Ovary (tissue), 9 donors: Measurements from ENCODE around the gene KRT79. TPM values are rescaled to one million over a fixed set of nuclear protein-coding genes. Genes with fewer than 3 reads are reported as not detected.

Source experiments
- DNase-seq, 5 donors: peaks; one replicate each; pipeline ENCODE4 v3.0.0-alpha.2; 2019 to 2020
- H3K27ac ChIP-seq, 2 donors: fragments of 200-600 bp; one replicate each; pipeline versions ENCODE4 v1.5.1 to v1.8.0; 2019 to 2022
- H3K27me3 ChIP-seq: fragments of 200-600 bp; one replicate; pipeline ENCODE4 v1.8.0; 2022
- H3K36me3 ChIP-seq: fragments of 200-600 bp; sonication (generic); one replicate; pipeline ENCODE4 v1.5.1; 2019
- H3K4me1 ChIP-seq: one replicate; pipeline ENCODE4 v1.8.1; 2013; ENCODE audit warnings: mild to moderate bottlenecking, moderate library complexity; ENCODE audit not compliant: insufficient read depth
- H3K4me3 ChIP-seq: fragments of 200-600 bp; sonication (generic); one replicate; pipeline ENCODE4 v1.5.1; 2017
- H3K9me3 ChIP-seq, 2 donors: fragments of 200-600 bp in 1 of 2; sonication (generic) in 1 of 2; one replicate each; pipeline versions ENCODE4 v1.5.1 to v1.8.1; 2013 to 2019; ENCODE audit warnings: mild to moderate bottlenecking in 1 of 2, moderate library complexity in 1 of 2
- CTCF ChIP-seq, 3 donors: fragments of 450-650 bp in 2 of 3; fragments of 200-600 bp in 1 of 3; IDR thresholded peaks; one replicate each; pipeline versions ENCODE4 v1.5.1 to v1.8.0; 2016 to 2022; ENCODE audit warnings: antibody characterized with exemption in 3 of 3, mild to moderate bottlenecking in 1 of 3
- EP300 ChIP-seq: sonication (generic); formaldehyde crosslinking; IDR thresholded peaks from one replicate; pipeline ENCODE4 v1.6.1; 2017; ENCODE audit warnings: antibody characterized with exemption
- POLR2A ChIP-seq: fragments of 450-650 bp; IDR thresholded peaks from one replicate; pipeline ENCODE4 v1.6.1; 2017; ENCODE audit warnings: antibody characterized with exemption, mild to moderate bottlenecking, moderate library complexity
- WGBS, 3 donors: extraction: QIAGEN DNeasy Blood & Tissue Kit in 1 of 3; methylation state at CpG; one replicate each; pipeline versions ENCODE4 v1.1.5 to v1.1.7; 2013 to 2017; 5-methylcytosine and 5-hydroxymethylcytosine counted together
- intact Hi-C, 4 donors: fragments of 100-400 bp; cut with DNase I; formaldehyde crosslinking; loops; one replicate each; pipeline versions ENCODE4 v1.11.0 to v1.15.1; 2022 to 2023
- polyA plus RNA-seq, 2 donors: library from polyadenylated mRNA; stranded (reverse); fragments of 200-250 nt in 1 of 2; fragments of 350-450 nt in 1 of 2; fragmentation: Illumina TruSeq in 1 of 2; extraction: RNeasy Lipid Tissue Mini Kit (QIAGEN cat#74804) in 1 of 2; gene quantifications; one replicate each; pipeline ENCODE4 v1.2.3, GENCODE V29; 2013 to 2014
- total RNA-seq, 7 donors: library from RNA; depleted of rRNA in 2 of 7; stranded (reverse); fragments of >200 nt in 2 of 7; fragmentation: NEBNext Ultra II Directional in 3 of 7; extraction: Animal tissue kit (Norgen Biotek cat#: 25700) in 3 of 7; gene quantifications; one replicate each; pipeline versions ENCODE4 v1.1.0 to v1.2.4, GENCODE V29; 2016 to 2023
- donor health status: DM: no; HTN: no; CAD: no; lungs with moderate emphysema.
- donor health status: DM: no; HTN: no; CAD: no.
- donor health status: Bipolar disorder and iron deficiency.
- donor health status: DM: yes; HTN: yes; CAD: no.
- donor health status: DM: no; HTN: no; CAD: no.
- donor health status: DM: yes; HTN: yes; CAD: no.

KRT79 gene
- total and polyA plus RNA-seq, 9 donors: not detected

- WGBS, 3 donors: 90 to 99% (median 92%) methylated on average over 3 of the region's 3 CpGs
- H3K4me3 ChIP-seq: no peak overlapping the region
- H3K4me1 ChIP-seq: no peaks in the 10 kb centered on the region
- no peaks in the 10 kb centered on the region for H3K9me3 ChIP-seq
- H3K27me3 ChIP-seq: no peaks in the 10 kb centered on the region
- H3K27ac ChIP-seq: no peak overlapping the region
- intact Hi-C loops: no loop called here
- TF ChIP-seq CTCF (IDR thresholded peaks at IDR 0.05) (no peak), EP300 (no peak), POLR2A (no peak)
- H3K36me3 ChIP-seq: no peaks in the 10 kb centered on the region
- DNase-seq: no peak
Measured at GRCh38 chr12:52806169-52806811, 27.8 kb downstream of the KRT79 start.

GRCh38 chr12:52805739-52806138 is 28.4 kb downstream of the KRT79 start:
- no peak for TF ChIP-seq EP300
- no peak for TF ChIP-seq CTCF (IDR thresholded peaks at IDR 0.05)
- no peak for TF ChIP-seq POLR2A
- Histone ChIP-seq H3K9me3 (no peaks in the 10 kb centered on the region), H3K36me3 (no peaks in the 10 kb centered on the region), H3K4me1 (no peaks in the 10 kb centered on the region), H3K27me3 (no peaks in the 10 kb centered on the region), H3K4me3 (no peak overlapping the region), H3K27ac (no peak overlapping the region)
- DNase-seq: no peak
- intact Hi-C loops: no loop called here
- WGBS, 3 donors: 48 to 62% (median 55%) methylated on average over 3 of the region's 3 CpGs

- TF ChIP-seq POLR2A: no peak
- no peak for TF ChIP-seq EP300
- TF ChIP-seq CTCF (IDR thresholded peaks at IDR 0.05): no peak
- H3K27me3 ChIP-seq: no peaks in the 10 kb centered on the region
- H3K4me3 ChIP-seq: no peak overlapping the region
- DNase-seq: no peak
- H3K9me3 ChIP-seq: no peaks in the 10 kb centered on the region
- no peaks in the 10 kb centered on the region for H3K36me3 ChIP-seq
- H3K4me1 ChIP-seq: no peaks in the 10 kb centered on the region
- intact Hi-C loops: no loop called here
- H3K27ac ChIP-seq: no peak overlapping the region
- 4 to 17% (median 13%) methylated on average over 1 of the region's 1 CpG for WGBS, 3 donors
Measured at GRCh38 chr12:52805000-52805399, 29.1 kb downstream of the KRT79 start.

- no peaks in the 10 kb centered on the region for H3K4me1 ChIP-seq
- no peaks in the 10 kb centered on the region for H3K27me3 ChIP-seq
- H3K9me3 ChIP-seq: no peaks in the 10 kb centered on the region
- WGBS, 3 donors: 55 to 73% (median 66%) methylated on average over 6 of the region's 6 CpGs
- H3K27ac ChIP-seq: no peak overlapping the region
- no peaks in the 10 kb centered on the region for H3K36me3 ChIP-seq
- H3K4me3 ChIP-seq: no peak overlapping the region
- intact Hi-C loops: no loop called here
- DNase-seq: no peak
- TF ChIP-seq EP300 (no peak), POLR2A (no peak)
Measured at GRCh38 chr12:52802442-52802841, 31.7 kb downstream of the KRT79 start.

- Histone ChIP-seq H3K4me3 (no peak overlapping the region), H3K4me1 (no peaks in the 10 kb centered on the region), H3K9me3 (no peaks in the 10 kb centered on the region), H3K36me3 (no peaks in the 10 kb centered on the region), H3K27ac (no peak overlapping the region), H3K27me3 (no peaks in the 10 kb centered on the region)
- no peak for TF ChIP-seq EP300
- TF ChIP-seq POLR2A: no peak
- no peak for TF ChIP-seq CTCF (IDR thresholded peaks at IDR 0.05)
- 63 to 79% (median 78%) methylated on average over 3 of the region's 3 CpGs for WGBS, 3 donors
- no peak for DNase-seq
- intact Hi-C loops: no loop called here
Measured at GRCh38 chr12:52801773-52802172, 32.3 kb downstream of the KRT79 start.
